HG02678 (cell line): ENCODE measurements around the gene LARP4.
"Not testable (repeated sequence)": the region's sequence is repeated elsewhere in the genome, so short reads cannot be mapped to it uniquely, and the experiment has no call there.

Experiments used
- ATAC-seq: cut with Tn5 transposase; IDR thresholded peaks from one replicate; pipeline ENCODE4 v1.9.1; 2021; ENCODE audit warnings: mild to moderate bottlenecking, moderate library complexity; ENCODE audit not compliant: unreplicated experiment

The LARP4 gene

DNA sequence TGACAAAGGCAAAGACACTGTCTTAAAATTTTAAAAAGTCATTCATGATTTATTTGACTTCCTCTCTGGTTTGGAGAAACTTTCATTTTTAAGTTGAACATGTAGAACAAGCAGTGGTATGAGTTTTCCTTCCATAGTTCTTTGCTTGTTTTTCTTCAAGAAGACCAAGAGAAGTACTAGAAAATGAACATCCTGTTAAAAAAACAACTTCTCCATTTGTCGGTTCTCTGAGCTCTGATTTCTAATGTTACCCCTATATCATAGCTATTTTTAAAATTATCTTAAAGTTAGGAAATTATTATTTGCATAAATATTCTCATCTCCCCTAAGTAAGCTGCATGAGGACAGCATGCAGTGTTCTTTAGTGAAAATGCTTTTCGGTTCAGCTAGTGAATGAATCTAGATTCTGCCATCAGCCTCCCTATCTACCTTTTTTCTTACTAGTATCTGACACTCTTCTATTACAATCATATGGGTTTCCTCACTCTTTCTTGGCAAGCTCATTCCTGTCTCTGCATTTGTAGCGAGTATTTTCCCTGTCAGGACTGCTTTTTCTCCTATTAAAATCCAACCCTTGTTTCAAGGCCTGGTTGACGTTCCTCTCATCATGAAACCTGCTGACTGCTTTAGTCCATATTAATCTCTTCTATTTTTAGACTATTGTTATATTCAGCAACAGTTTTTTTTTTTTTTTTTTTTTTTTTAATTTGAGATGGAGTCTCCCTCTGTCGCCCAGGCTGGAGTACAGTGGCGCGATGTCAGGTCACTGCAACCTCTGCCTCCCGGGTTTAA, 119.9 kb downstream of the LARP4 start:
- ATAC-seq = no peak

- not testable (repeated sequence) for ATAC-seq
Measured at GRCh38 chr12:50521781-50522180, 121.1 kb downstream of the LARP4 start.

DNA sequence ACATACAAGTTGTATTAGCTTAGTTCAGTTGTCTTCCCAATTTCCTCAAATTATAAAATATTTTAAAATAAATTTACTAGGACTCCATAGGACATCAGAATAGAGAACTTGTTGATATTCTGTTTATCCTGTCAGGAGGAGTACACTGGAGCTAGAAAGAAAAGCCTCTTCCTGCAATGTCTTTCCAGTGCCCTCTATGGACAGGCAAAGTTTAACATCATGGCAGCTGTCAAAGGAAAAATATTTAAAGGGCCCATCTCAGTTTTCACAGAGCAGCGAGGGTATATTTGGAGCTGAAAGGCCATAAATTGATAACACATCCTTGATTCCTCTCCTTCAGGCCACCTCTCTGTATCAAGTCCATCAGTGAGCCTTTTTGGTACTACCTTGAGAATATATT, 123.1 kb downstream of the LARP4 start:
- no peak for ATAC-seq

GRCh38 chr12:50524621-50525020, 123.9 kb downstream of the LARP4 start:
- no peak for ATAC-seq

DNA sequence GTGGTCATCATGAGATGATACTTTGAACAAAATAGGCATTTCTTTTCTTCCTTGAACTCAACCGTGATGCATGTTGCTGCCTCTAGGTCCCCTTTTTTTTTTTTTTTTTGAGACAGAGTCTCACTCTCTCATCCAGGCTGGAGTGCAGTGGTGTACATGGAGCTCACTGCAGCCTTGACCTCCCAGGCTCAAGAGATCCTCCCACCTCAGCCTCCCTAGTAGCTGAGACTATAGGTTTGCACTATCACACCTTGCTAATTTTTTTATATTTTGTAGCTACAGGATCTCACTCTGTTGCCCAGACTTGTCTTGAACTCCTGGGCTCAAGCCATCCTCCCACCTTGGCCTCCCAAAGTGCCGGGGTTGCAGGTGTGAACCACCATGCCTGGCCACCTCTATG, 124.7 kb downstream of the LARP4 start:
- ATAC-seq = no peak

- no peak for ATAC-seq
Measured at GRCh38 chr12:50527359-50527726, 126.7 kb downstream of the LARP4 start.

- ATAC-seq = no peak
Measured at GRCh38 chr12:50528800-50529199, 128.1 kb downstream of the LARP4 start.

DNA sequence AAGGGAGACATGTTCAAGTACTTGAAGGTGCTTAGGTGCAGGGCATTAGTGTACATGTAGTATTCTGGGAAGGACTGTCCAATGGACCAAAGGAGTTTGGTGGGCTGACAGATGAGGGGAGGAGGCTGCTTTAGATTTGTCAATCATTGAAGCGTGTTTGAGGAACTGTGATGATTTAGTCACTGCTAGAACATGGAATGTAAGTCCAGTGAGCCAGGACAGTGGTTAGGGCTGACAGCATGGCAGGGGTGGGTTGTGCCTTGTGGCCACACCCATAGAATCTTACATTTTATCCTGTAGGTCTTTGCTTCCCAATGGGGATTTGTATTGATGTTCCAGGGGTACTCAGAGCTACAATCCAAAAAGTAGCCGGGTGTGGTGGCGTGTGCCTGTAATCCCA, 128.7 kb downstream of the LARP4 start:
- ATAC-seq = no peak
